Osteoblast (primary cell): ENCODE data around the gene PPCDC. TPM values are rescaled to one million over a fixed set of nuclear protein-coding genes. Genes with fewer than 3 reads are reported as not detected.

Experiments
- DNase-seq: peaks from one replicate; pipeline ENCODE4 v3.0.0; 2011; ENCODE audit warnings: low spot score, mixed read lengths; ENCODE audit not compliant: insufficient read length; ENCODE audit errors: missing footprints
- H2AFZ ChIP-seq: 2 replicates; pipeline ENCODE4 v1.6.0; 2011; ENCODE audit warnings: mild to moderate bottlenecking, low read length
- H3K27ac ChIP-seq: 2 replicates; pipeline ENCODE4 v1.5.1; 2011; ENCODE audit warnings: mild to moderate bottlenecking, low read depth, low read length, moderate library complexity
- H3K27me3 ChIP-seq: 2 replicates; pipeline ENCODE4 v1.6.0; 2012; ENCODE audit warnings: mild to moderate bottlenecking, control low read depth, inconsistent platforms, low read length, moderate library complexity; ENCODE audit not compliant: insufficient read depth
- H3K36me3 ChIP-seq: 2 replicates; pipeline ENCODE4 v1.5.1; 2011; ENCODE audit warnings: mild to moderate bottlenecking, low read length, control low read depth, moderate library complexity; ENCODE audit not compliant: insufficient read depth
- H3K4me1 ChIP-seq: 2 replicates; pipeline ENCODE4 v1.5.1; 2011; ENCODE audit warnings: mild to moderate bottlenecking, low read length, control low read depth, moderate library complexity; ENCODE audit not compliant: insufficient read depth
- H3K4me2 ChIP-seq: 2 replicates; pipeline ENCODE4 v1.6.0; 2011; ENCODE audit warnings: mild to moderate bottlenecking, low read length; ENCODE audit not compliant: insufficient read depth
- H3K4me3 ChIP-seq: fragments of 200-600 bp; sonication (generic); 3 replicates; pipeline ENCODE4 v1.5.1; 2012; ENCODE audit warnings: mild to moderate bottlenecking, low read length, inconsistent platforms; ENCODE audit not compliant: insufficient read depth
- H3K79me2 ChIP-seq: 2 replicates; pipeline ENCODE4 v1.6.0; 2012; ENCODE audit warnings: mild to moderate bottlenecking, low read length, control low read depth, inconsistent platforms; ENCODE audit not compliant: insufficient read depth
- H3K9me3 ChIP-seq: 2 replicates; pipeline ENCODE4 v1.5.1; 2011; ENCODE audit warnings: low read depth, low read length, control low read depth
- H4K20me1 ChIP-seq: 2 replicates; pipeline ENCODE4 v1.6.0; 2012; ENCODE audit warnings: mild to moderate bottlenecking, low read length, control low read depth; ENCODE audit not compliant: insufficient read depth
- total RNA-seq: library from RNA; depleted of rRNA; stranded (reverse); fragments of >200 nt; gene quantifications from 2 replicates; pipeline ENCODE4 v1.2.3, GENCODE V29; 2012
- TF ChIP-seq, protein P1 (sequence below): IDR thresholded peaks from 2 replicates; pipeline ENCODE4 v1.5.1; 2011; ENCODE audit warnings: mild to moderate bottlenecking, low read depth, low read length, moderate library complexity; ENCODE audit errors: extremely low read depth

The PPCDC gene
- total RNA-seq, 1 donor = 6.5 TPM

GRCh38 chr15:75059607-75060006, 36.2 kb downstream of the PPCDC start:
- H3K79me2 ChIP-seq = no peaks in the 10 kb centered on the region
- H2AFZ ChIP-seq = no peak overlapping the region
- no peaks in the 10 kb centered on the region for H4K20me1 ChIP-seq
- no peak overlapping the region for H3K4me3 ChIP-seq
- no peaks in the 10 kb centered on the region for H3K27me3 ChIP-seq
- H3K36me3 ChIP-seq = no peaks in the 10 kb centered on the region
- TF ChIP-seq, protein P1, sequence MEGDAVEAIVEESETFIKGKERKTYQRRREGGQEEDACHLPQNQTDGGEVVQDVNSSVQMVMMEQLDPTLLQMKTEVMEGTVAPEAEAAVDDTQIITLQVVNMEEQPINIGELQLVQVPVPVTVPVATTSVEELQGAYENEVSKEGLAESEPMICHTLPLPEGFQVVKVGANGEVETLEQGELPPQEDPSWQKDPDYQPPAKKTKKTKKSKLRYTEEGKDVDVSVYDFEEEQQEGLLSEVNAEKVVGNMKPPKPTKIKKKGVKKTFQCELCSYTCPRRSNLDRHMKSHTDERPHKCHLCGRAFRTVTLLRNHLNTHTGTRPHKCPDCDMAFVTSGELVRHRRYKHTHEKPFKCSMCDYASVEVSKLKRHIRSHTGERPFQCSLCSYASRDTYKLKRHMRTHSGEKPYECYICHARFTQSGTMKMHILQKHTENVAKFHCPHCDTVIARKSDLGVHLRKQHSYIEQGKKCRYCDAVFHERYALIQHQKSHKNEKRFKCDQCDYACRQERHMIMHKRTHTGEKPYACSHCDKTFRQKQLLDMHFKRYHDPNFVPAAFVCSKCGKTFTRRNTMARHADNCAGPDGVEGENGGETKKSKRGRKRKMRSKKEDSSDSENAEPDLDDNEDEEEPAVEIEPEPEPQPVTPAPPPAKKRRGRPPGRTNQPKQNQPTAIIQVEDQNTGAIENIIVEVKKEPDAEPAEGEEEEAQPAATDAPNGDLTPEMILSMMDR = no peak
- no peak overlapping the region for H3K4me2 ChIP-seq
- no peak for DNase-seq
- H3K27ac ChIP-seq = no peak overlapping the region
- no peaks in the 10 kb centered on the region for H3K9me3 ChIP-seq
- peaks cover 24% of the 10 kb centered on the region for H3K4me1 ChIP-seq

- Histone ChIP-seq H3K4me2 (no peak overlapping the region), H3K27me3 (no peaks in the 10 kb centered on the region), H3K79me2 (no peaks in the 10 kb centered on the region), H3K36me3 (no peaks in the 10 kb centered on the region), H4K20me1 (no peaks in the 10 kb centered on the region), H3K27ac (no peak overlapping the region), H3K4me3 (no peak overlapping the region), H3K9me3 (no peaks in the 10 kb centered on the region), H2AFZ (no peak overlapping the region), H3K4me1 (peaks cover 41% of the 10 kb centered on the region)
- DNase-seq = peak; percentile 78
- TF ChIP-seq, protein P1 = no peak
Measured at GRCh38 chr15:75061272-75061671, 37.9 kb downstream of the PPCDC start.

GRCh38 chr15:75062706-75063105, 39.3 kb downstream of the PPCDC start:
- TF ChIP-seq, protein P1 = no peak
- no peak overlapping the region for H2AFZ ChIP-seq
- no peak overlapping the region for H3K4me3 ChIP-seq
- no peaks in the 10 kb centered on the region for H3K36me3 ChIP-seq
- H3K27me3 ChIP-seq = no peaks in the 10 kb centered on the region
- H3K9me3 ChIP-seq = no peaks in the 10 kb centered on the region
- no peaks in the 10 kb centered on the region for H4K20me1 ChIP-seq
- H3K27ac ChIP-seq = no peak overlapping the region
- peaks cover 55% of the 10 kb centered on the region for H3K4me1 ChIP-seq
- no peaks in the 10 kb centered on the region for H3K79me2 ChIP-seq
- no peak for DNase-seq
- H3K4me2 ChIP-seq = no peak overlapping the region

DNA sequence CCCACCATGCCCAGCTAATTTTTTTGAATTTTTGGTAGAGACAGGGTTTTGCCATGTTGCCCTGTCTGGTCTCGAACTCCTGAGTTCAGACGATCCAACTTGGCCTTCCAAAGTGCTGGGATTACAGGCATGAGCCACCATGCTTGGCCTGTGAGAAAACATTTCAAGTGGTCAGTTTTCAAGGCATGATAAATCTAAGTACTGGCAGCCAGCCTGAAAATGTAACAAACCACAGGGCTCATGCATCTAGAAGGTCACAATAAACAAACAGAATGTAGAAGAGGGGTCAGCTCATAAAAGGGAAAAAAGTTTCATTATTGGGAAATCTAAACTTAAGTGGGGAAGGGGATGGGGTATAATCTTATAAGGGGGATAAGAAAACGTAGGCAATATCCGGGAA, 39.9 kb downstream of the PPCDC start:
- H3K79me2 ChIP-seq = no peaks in the 10 kb centered on the region
- no peak overlapping the region for H2AFZ ChIP-seq
- no peaks in the 10 kb centered on the region for H3K9me3 ChIP-seq
- H3K36me3 ChIP-seq = no peaks in the 10 kb centered on the region
- no peak overlapping the region for H3K4me3 ChIP-seq
- H3K27me3 ChIP-seq = no peaks in the 10 kb centered on the region
- peaks cover 53% of the 10 kb centered on the region for H3K4me1 ChIP-seq
- peak; percentile 32 for DNase-seq
- H4K20me1 ChIP-seq = no peaks in the 10 kb centered on the region
- no peak overlapping the region for H3K27ac ChIP-seq
- TF ChIP-seq, protein P1 = no peak
- no peak overlapping the region for H3K4me2 ChIP-seq
